ENCODE data around the gene PGBD2. TPM values are rescaled to one million over a fixed set of nuclear protein-coding genes. Genes with fewer than 3 reads are reported as not detected.

PGBD2 gene
- total RNA-seq, 2 experiments from 2014 or later = 9.6 to 10.1 TPM

- DNase-seq = no peak
- no peak overlapping the region for H3K27ac Mint-ChIP-seq
- peaks cover 1% of the 10 kb centered on the region for H3K4me1 Mint-ChIP-seq
- H3K4me3 Mint-ChIP-seq = no peak overlapping the region
- H3K9me3 Mint-ChIP-seq = no peaks in the 10 kb centered on the region
- ATAC-seq (ENCODE audit: low read depth) = no peak
- POLR2A ChIA-PET = no interaction called here
- peaks cover 32% of the 10 kb centered on the region for H3K27me3 Mint-ChIP-seq
- no peaks in the 10 kb centered on the region for H3K36me3 Mint-ChIP-seq
Observed at GRCh38 chr1:248894837-248895236, 11.2 kb upstream of the PGBD2 start.

DNA sequence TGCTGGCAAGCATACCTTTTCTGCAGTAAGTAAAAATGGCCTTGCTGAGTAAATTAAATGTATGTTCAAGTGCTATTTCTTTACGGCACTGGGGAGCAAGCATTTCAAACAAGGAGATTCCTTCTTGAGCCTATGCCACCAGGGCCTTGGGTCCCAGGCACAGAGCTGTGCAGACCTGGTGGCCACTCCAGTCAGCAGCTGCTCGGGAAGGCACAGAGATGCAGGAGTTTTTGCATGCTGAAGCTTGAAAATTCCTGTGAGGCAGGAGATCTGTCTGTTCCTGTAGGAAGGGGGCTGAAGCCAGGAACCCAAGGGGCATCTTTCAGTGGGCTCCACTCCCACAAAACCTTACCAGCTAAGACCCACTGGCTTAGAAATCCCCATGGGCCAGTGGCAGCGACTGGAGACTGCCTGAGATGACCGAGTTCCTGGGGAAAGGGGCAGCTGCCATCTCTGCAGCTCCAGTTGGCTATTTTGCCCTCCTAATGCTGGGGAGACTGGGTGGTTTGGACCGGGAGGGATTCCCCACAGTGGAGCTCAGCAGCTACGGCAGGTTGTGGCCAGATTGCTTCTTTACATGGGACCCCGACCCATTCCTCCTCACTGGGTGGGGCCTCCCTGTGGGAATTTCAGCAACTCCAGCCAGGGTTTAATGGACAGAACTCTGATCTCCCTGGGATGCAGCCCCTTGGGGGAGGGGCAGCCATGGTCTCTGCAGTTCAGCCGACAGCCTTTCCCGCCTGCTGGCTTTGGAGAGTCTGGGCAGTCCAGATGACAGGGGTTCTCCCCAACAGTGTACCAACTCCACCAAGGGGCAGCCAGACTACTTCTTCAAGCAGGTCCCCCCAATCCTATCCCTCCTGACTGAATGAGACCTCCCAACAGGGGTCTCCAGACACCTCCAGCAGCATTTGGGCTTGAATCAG lies 8.4 kb upstream of the PGBD2 start:
- Mint-ChIP-seq H3K27ac (no peak overlapping the region), H3K9me3 (no peaks in the 10 kb centered on the region), H3K36me3 (no peaks in the 10 kb centered on the region), H3K4me3 (no peak overlapping the region), H3K4me1 (no peaks in the 10 kb centered on the region), H3K27me3 (peaks cover 32% of the 10 kb centered on the region)
- POLR2A ChIA-PET = no interaction called here
- ATAC-seq (ENCODE audit: low read depth) (no peak), DNase-seq (no peak)

- POLR2A ChIA-PET = no interaction called here
Observed at GRCh38 chr1:248900637-248901036, 5.4 kb upstream of the PGBD2 start.

DNA sequence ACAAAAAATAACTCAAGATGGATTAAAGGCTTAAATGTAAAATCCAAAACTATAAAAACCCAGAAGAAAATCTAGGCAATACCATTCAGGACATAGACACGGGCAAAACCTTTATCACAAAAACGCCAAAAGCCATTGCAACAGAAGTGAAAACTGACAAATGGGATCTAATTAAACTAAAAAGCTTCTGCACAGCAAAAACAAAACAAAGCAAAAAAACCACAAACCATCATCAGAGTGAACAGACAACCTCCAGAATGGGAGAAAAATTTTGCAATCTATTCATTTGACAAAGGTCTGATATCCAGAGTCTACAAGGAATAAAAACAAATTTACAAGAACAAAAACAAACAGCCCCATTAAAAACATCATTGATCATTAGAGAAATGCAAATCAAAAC lies 4.5 kb upstream of the PGBD2 start:
- ATAC-seq (ENCODE audit: low read depth) (no peak), DNase-seq (no peak)
- Mint-ChIP-seq H3K9me3 (no peaks in the 10 kb centered on the region), H3K27me3 (peaks cover 23% of the 10 kb centered on the region), H3K27ac (no peak overlapping the region), H3K4me1 (peaks cover 2% of the 10 kb centered on the region), H3K4me3 (no peak overlapping the region), H3K36me3 (no peaks in the 10 kb centered on the region)
- POLR2A ChIA-PET = no interaction called here

More at GRCh38 chr1:248900637-248901036, 5.4 kb upstream of the PGBD2 start:
- no peak overlapping the region for H3K4me3 Mint-ChIP-seq
- H3K27ac Mint-ChIP-seq = no peak overlapping the region
- H3K4me1 Mint-ChIP-seq = peaks cover 2% of the 10 kb centered on the region
- no peaks in the 10 kb centered on the region for H3K36me3 Mint-ChIP-seq
- H3K9me3 Mint-ChIP-seq = no peaks in the 10 kb centered on the region
- peaks cover 23% of the 10 kb centered on the region for H3K27me3 Mint-ChIP-seq
- DNase-seq (no peak), ATAC-seq (ENCODE audit: low read depth) (no peak)

DNA sequence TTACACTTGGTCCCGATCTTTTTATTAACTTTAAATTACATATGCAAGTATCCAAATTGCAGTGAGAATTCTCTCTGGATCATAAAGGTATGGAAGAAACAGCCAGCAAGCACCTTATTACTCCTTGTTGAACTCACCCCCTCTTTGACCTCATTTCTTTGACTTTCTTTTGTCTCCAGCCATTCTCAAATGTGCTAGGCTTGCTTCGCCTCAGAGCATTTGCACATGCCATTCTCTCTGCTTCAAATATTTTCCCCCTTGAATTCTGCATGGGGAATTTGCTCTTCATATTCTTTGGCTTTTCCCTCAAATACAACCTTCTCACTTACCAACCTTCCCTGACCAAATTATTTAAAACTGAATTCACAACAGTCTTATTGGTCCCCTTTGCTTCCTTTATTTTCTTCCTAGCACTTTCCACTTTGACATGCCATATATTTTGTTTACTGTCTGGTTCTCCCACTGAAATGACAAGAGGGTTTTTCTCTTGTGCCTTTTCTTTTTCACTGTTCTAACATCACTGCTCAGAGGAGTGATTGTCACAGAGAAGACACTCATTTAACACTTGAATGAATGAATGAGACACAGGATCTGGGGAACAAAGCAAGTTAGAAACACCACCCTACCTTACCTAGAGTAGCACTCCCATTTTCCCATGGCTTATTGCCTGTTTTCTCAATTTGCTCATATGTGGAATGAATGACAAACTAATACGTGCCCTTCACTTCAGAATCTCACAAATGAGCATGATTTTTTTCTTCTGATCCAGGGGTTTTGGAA lies 1.4 kb upstream of the PGBD2 start:
- H3K27me3 Mint-ChIP-seq = peaks cover 10% of the 10 kb centered on the region
- ATAC-seq (ENCODE audit: low read depth) (no peak), DNase-seq (no peak)
- POLR2A ChIA-PET = interaction anchor here (0.7 kb wide), 1 partner anchor 66 kb away, joined by 3 read pairs; the partner anchor contains the start of gene ZNF672
- H3K27ac Mint-ChIP-seq = no peak overlapping the region
- H3K4me1 Mint-ChIP-seq = peaks cover 8% of the 10 kb centered on the region
- H3K9me3 Mint-ChIP-seq = no peaks in the 10 kb centered on the region
- no peak overlapping the region for H3K4me3 Mint-ChIP-seq
- peaks cover 6% of the 10 kb centered on the region for H3K36me3 Mint-ChIP-seq

GRCh38 chr1:248905662-248906008 lies 400 bp upstream of the PGBD2 start:
- ATAC-seq (ENCODE audit: low read depth) (no peak), DNase-seq (no peak)
- POLR2A ChIA-PET = interaction anchor here (0.5 to 1.5 kb wide), 4 partner anchors 33 to 67 kb away, joined by 4 to 7 read pairs (median 4); partner anchors contain the start of genes ZNF672 and ZNF692
- peaks cover 6% of the 10 kb centered on the region for H3K36me3 Mint-ChIP-seq
- peaks cover 4% of the 10 kb centered on the region for H3K27me3 Mint-ChIP-seq
- peak overlapping the region; percentile 93 for H3K4me3 Mint-ChIP-seq
- no peaks in the 10 kb centered on the region for H3K9me3 Mint-ChIP-seq
- H3K4me1 Mint-ChIP-seq = peaks cover 8% of the 10 kb centered on the region
- peak overlapping the region; percentile 89 for H3K27ac Mint-ChIP-seq

GRCh38 chr1:248906753-248907661 lies 972 bp downstream of the PGBD2 start:
- DNase-seq = no peak
- Mint-ChIP-seq H3K36me3 (peaks cover 8% of the 10 kb centered on the region), H3K4me3 (peak overlapping the region; percentile 93), H3K4me1 (peaks cover 8% of the 10 kb centered on the region), H3K27me3 (peaks cover 4% of the 10 kb centered on the region), H3K9me3 (no peaks in the 10 kb centered on the region), H3K27ac (peak overlapping the region; percentile 90)
- ATAC-seq (ENCODE audit: low read depth) = no peak
- POLR2A ChIA-PET = interaction anchor here (0.6 to 1.5 kb wide), 3 partner anchors 34 to 81 kb away, joined by 4 to 7 read pairs (median 4); partner anchors contain the start of genes SH3BP5L and ZNF672

GRCh38 chr1:248910761-248911160 lies 4.7 kb downstream of the PGBD2 start:
- Mint-ChIP-seq H3K9me3 (no peaks in the 10 kb centered on the region), H3K4me3 (no peak overlapping the region), H3K27ac (no peak overlapping the region), H3K27me3 (no peaks in the 10 kb centered on the region), H3K36me3 (peaks cover 16% of the 10 kb centered on the region), H3K4me1 (peaks cover 13% of the 10 kb centered on the region)
- DNase-seq (no peak), ATAC-seq (ENCODE audit: low read depth) (no peak)
- POLR2A ChIA-PET = interaction anchor here (0.9 kb wide), 1 partner anchor 85 kb away, joined by 4 read pairs; the partner anchor contains the start of gene SH3BP5L

DNA sequence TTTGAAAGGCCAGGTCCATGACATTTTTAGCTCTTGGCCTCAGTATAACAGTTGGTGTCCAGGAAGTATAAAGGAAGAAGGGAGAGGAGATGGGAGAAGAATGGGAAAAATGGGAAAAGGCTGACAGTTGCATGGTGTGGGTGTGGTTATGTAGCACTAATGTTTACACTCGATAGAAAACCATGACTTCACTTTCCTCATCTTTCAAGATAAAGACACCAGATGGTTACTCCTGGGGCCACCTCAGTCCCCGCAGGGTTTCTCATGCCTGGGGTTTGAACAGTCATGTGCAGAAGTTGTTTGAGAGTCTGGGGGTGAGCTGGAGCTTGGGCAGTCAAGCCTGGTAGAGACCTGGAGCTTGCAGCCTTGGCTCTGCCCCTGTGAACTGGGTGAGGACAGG lies 7.9 kb downstream of the PGBD2 start:
- Mint-ChIP-seq H3K4me1 (peaks cover 6% of the 10 kb centered on the region), H3K27ac (no peak overlapping the region), H3K4me3 (no peak overlapping the region), H3K36me3 (peaks cover 21% of the 10 kb centered on the region), H3K9me3 (no peaks in the 10 kb centered on the region), H3K27me3 (no peaks in the 10 kb centered on the region)
- ATAC-seq (ENCODE audit: low read depth) = no peak
- POLR2A ChIA-PET = no interaction called here
- DNase-seq = no peak

GRCh38 chr1:248914796-248915381 lies 8.9 kb downstream of the PGBD2 start:
- Mint-ChIP-seq H3K9me3 (no peaks in the 10 kb centered on the region), H3K27me3 (no peaks in the 10 kb centered on the region), H3K27ac (peak overlapping the region; percentile 3), H3K4me1 (peaks cover 6% of the 10 kb centered on the region), H3K4me3 (no peak overlapping the region), H3K36me3 (peaks cover 27% of the 10 kb centered on the region)
- DNase-seq (no peak), ATAC-seq (ENCODE audit: low read depth) (no peak)
- POLR2A ChIA-PET = no interaction called here

DNA sequence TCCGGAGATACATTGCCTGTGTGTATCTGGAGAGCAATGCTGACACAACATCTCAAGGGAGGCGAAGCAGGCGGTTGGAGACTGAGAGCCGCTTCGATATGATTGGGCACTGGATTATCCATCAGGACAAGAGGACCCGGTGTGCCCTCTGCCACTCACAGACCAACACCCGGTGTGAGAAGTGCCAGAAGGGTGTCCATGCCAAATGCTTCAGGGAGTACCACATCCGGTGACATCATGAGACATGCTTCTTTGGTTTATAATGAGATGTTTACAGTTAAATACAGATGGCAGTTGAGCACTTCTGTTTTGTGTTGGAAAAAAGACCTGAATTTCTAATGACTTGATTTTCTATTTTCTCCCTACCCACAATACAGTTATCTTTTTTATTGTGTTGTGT lies 12.1 kb downstream of the PGBD2 start:
- ATAC-seq (ENCODE audit: low read depth) = no peak
- Mint-ChIP-seq H3K9me3 (no peaks in the 10 kb centered on the region), H3K27me3 (no peaks in the 10 kb centered on the region), H3K4me3 (no peak overlapping the region), H3K4me1 (peaks cover 7% of the 10 kb centered on the region), H3K36me3 (peaks cover 45% of the 10 kb centered on the region), H3K27ac (no peak overlapping the region)
- POLR2A ChIA-PET = no interaction called here
- DNase-seq = no peak

GRCh38 chr1:248923352-248924338 lies 17.6 kb downstream of the PGBD2 start:
- Mint-ChIP-seq H3K9me3 (no peaks in the 10 kb centered on the region), H3K27ac (no peak overlapping the region), H3K4me3 (no peak overlapping the region), H3K4me1 (peaks cover 34% of the 10 kb centered on the region), H3K36me3 (peaks cover 31% of the 10 kb centered on the region), H3K27me3 (peaks cover 23% of the 10 kb centered on the region)
- POLR2A ChIA-PET = no interaction called here
- DNase-seq = no peak
- no peak for ATAC-seq (ENCODE audit: low read depth)
